ENCODE measurements around the gene AMOTL1. TPM values are rescaled to one million over a fixed set of nuclear protein-coding genes. Genes with fewer than 3 reads are reported as not detected.

AMOTL1 gene
- total RNA-seq, 3 donors from 2014 or later (not counting 1 experiment from before 2014, with no cell fraction given): 7.1 to 8.9 (median 8.7) TPM

DNA sequence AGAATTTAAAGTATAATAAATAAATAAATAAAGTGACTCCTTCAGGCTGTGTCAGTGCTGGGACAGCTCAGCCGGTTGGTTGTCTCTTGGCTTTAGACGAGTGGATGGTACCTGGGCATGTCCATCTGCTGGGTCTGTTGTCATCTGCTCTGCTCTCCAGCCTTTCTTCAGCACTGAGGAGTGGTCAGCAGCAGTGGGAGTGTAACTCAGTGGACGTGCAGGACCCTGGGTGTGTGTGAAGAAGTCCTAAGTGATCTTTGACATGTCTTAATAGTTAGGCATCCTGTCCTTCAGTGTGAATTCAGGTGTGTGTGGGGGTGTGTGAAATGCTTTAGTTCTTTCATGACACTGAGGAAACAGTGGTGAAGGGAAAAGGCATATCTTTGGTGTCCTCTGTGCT is 24.3 kb downstream of the AMOTL1 start:
- DNase-seq (no peak), ATAC-seq (no peak)
- TF ChIP-seq, protein P1, sequence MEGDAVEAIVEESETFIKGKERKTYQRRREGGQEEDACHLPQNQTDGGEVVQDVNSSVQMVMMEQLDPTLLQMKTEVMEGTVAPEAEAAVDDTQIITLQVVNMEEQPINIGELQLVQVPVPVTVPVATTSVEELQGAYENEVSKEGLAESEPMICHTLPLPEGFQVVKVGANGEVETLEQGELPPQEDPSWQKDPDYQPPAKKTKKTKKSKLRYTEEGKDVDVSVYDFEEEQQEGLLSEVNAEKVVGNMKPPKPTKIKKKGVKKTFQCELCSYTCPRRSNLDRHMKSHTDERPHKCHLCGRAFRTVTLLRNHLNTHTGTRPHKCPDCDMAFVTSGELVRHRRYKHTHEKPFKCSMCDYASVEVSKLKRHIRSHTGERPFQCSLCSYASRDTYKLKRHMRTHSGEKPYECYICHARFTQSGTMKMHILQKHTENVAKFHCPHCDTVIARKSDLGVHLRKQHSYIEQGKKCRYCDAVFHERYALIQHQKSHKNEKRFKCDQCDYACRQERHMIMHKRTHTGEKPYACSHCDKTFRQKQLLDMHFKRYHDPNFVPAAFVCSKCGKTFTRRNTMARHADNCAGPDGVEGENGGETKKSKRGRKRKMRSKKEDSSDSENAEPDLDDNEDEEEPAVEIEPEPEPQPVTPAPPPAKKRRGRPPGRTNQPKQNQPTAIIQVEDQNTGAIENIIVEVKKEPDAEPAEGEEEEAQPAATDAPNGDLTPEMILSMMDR (IDR thresholded peaks at IDR 0.05): no peak
- Histone ChIP-seq H3K9me3 (ENCODE audit: control insufficient read depth, insufficient read depth, low read length) (no peaks in the 10 kb centered on the region), H3K27me3 (ENCODE audit: control insufficient read depth, insufficient read depth, low read length) (no peaks in the 10 kb centered on the region), H3K27ac (ENCODE audit: low read length) (no peak overlapping the region), H3K4me1 (ENCODE audit: control insufficient read depth, insufficient read depth, low read length) (no peaks in the 10 kb centered on the region), H3K36me3 (ENCODE audit: control insufficient read depth, insufficient read depth, low read length) (no peaks in the 10 kb centered on the region), H3K4me3 (ENCODE audit: low read length) (no peak overlapping the region)
- WGBS (ENCODE audit: insufficient coverage): 91% methylated on average over 3 of the region's 3 CpGs
- no peak overlapping the region for H3K4me3 Mint-ChIP-seq
- intact Hi-C loops (cut with micrococcal nuclease): no loop called here
- H3K27me3 Mint-ChIP-seq (ENCODE audit: low read depth in 2 of 2): no peaks in the 10 kb centered on the region
- H3K4me1 Mint-ChIP-seq: peaks cover 6 to 12% of the 10 kb centered on the region in 2 donors
- no peak overlapping the region for H3K27ac Mint-ChIP-seq
- no peaks in the 10 kb centered on the region for H3K9me3 Mint-ChIP-seq
- no peaks in the 10 kb centered on the region for H3K36me3 Mint-ChIP-seq

DNA sequence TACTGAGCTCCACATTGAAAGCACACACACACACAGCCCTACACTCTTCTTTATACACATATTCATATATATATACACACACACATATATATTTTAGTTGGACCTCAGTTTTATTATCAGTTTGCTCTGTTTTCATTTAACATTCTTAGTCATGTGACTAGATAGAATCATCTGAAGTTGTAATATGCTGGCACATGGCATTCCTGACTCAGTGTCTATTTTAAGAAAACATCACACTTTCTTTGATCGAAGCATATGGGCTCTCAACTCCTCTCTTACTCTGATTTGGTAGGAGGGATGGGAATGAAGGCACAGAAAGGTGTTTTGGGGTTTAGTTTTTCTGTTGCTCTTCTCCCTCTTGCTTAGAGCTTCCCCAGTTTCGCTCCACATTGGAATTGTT is 24.8 kb downstream of the AMOTL1 start:
- Histone ChIP-seq H3K9me3 (ENCODE audit: control insufficient read depth, insufficient read depth, low read length) (no peaks in the 10 kb centered on the region), H3K4me3 (ENCODE audit: low read length) (no peak overlapping the region), H3K36me3 (ENCODE audit: control insufficient read depth, insufficient read depth, low read length) (no peaks in the 10 kb centered on the region), H3K27ac (ENCODE audit: low read length) (no peak overlapping the region), H3K27me3 (ENCODE audit: control insufficient read depth, insufficient read depth, low read length) (no peaks in the 10 kb centered on the region), H3K4me1 (ENCODE audit: control insufficient read depth, insufficient read depth, low read length) (no peaks in the 10 kb centered on the region)
- Mint-ChIP-seq H3K4me1 (peaks cover 6 to 12% of the 10 kb centered on the region in 2 donors), H3K27me3 (ENCODE audit: low read depth in 2 of 2) (no peaks in the 10 kb centered on the region), H3K27ac (no peak overlapping the region), H3K36me3 (no peaks in the 10 kb centered on the region), H3K4me3 (no peak overlapping the region), H3K9me3 (no peaks in the 10 kb centered on the region)
- TF ChIP-seq, protein P1 (IDR thresholded peaks at IDR 0.05): no peak
- DNase-seq: no peak
- intact Hi-C loops (cut with micrococcal nuclease): no loop called here
- WGBS (ENCODE audit: insufficient coverage): 60% methylated on average over 1 of the region's 2 CpGs
- no peak for ATAC-seq

DNA sequence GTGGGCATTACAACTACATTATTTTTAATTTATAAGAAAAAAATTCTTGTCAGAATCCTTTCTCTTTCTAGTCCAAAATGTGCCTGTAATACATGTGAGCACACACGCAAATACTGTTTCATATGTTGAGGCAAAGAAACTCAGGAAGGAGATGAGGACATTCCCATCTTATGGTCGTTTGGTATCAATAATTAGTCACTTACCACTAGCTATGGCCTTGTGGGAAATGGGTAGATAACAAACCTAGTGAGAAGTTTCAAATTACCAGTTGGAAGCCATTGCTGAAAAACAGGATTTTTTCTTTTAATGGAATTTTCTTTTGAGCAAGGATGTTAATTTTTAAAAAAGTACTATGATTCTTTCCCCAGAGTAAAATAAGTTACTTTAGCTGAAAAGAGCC is 25.7 kb downstream of the AMOTL1 start:
- Mint-ChIP-seq H3K27me3 (ENCODE audit: low read depth in 2 of 2) (no peaks in the 10 kb centered on the region), H3K27ac (no peak overlapping the region), H3K4me3 (no peak overlapping the region), H3K36me3 (no peaks in the 10 kb centered on the region), H3K9me3 (no peaks in the 10 kb centered on the region), H3K4me1 (peaks cover 6 to 12% of the 10 kb centered on the region in 2 donors)
- intact Hi-C loops (cut with micrococcal nuclease): no loop called here
- Histone ChIP-seq H3K27ac (ENCODE audit: low read length) (no peak overlapping the region), H3K9me3 (ENCODE audit: control insufficient read depth, insufficient read depth, low read length) (no peaks in the 10 kb centered on the region), H3K27me3 (ENCODE audit: control insufficient read depth, insufficient read depth, low read length) (no peaks in the 10 kb centered on the region), H3K4me3 (ENCODE audit: low read length) (no peak overlapping the region), H3K36me3 (ENCODE audit: control insufficient read depth, insufficient read depth, low read length) (no peaks in the 10 kb centered on the region), H3K4me1 (ENCODE audit: control insufficient read depth, insufficient read depth, low read length) (no peaks in the 10 kb centered on the region)
- no CpG with 5 or more reads among the region's 2 CpGs for WGBS (ENCODE audit: insufficient coverage)
- TF ChIP-seq, protein P1 (IDR thresholded peaks at IDR 0.05): no peak
- no peak for DNase-seq
- ATAC-seq: no peak
